Lower lobe of right lung (tissue), 2 donors: ENCODE measurements around the gene GRIA3. TPM values are rescaled to one million over a fixed set of nuclear protein-coding genes. Genes with fewer than 3 reads are reported as not detected.

Experiments
- ATAC-seq, 2 donors: fragments of 200-7000 bp; cut with Tn5 transposase; one replicate each; pipeline ENCODE4 v1.9.1; 2020 to 2022; ENCODE audit warnings: mild to moderate bottlenecking in 2 of 2, moderate library complexity in 2 of 2
- DNase-seq: peaks from one replicate; pipeline ENCODE4 v3.0.0-alpha.2; 2020
- H3K27ac ChIP-seq: fragments of 200-600 bp; one replicate; pipeline ENCODE4 v1.8.0; 2022
- H3K27me3 ChIP-seq: fragments of 200-600 bp; one replicate; pipeline ENCODE4 v1.8.0; 2022; ENCODE audit warnings: low read depth
- H3K36me3 ChIP-seq: fragments of 200-600 bp; one replicate; pipeline ENCODE4 v1.8.0; 2022; ENCODE audit warnings: mild to moderate bottlenecking
- H3K4me1 ChIP-seq: fragments of 200-600 bp; one replicate; pipeline ENCODE4 v1.8.0; 2022
- H3K4me3 ChIP-seq: fragments of 200-600 bp; one replicate; pipeline ENCODE4 v1.8.0; 2022; ENCODE audit warnings: mild to moderate bottlenecking
- H3K9me3 ChIP-seq: fragments of 200-600 bp; one replicate; pipeline ENCODE4 v1.8.0; 2022
- CTCF ChIP-seq: fragments of 200-600 bp; IDR thresholded peaks from one replicate; pipeline ENCODE4 v1.8.0; 2022; ENCODE audit warnings: antibody characterized with exemption, mild to moderate bottlenecking
- intact Hi-C: fragments of 100-400 bp; cut with DNase I; formaldehyde crosslinking; loops from one replicate; pipeline ENCODE4 v1.11.0; 2022
- total RNA-seq: library from RNA; stranded (reverse); fragmentation: NEBNext Ultra II Directional; extraction: Animal tissue kit (Norgen Biotek cat#: 25700); gene quantifications from one replicate; pipeline ENCODE4 v1.2.1, GENCODE V29; 2021
- donor health status: DM: no; HTN: yes; CAD: no; lungs with severe emphysema.

The GRIA3 gene
- total RNA-seq, 1 donor from 2014 or later = 0.47 TPM

DNA sequence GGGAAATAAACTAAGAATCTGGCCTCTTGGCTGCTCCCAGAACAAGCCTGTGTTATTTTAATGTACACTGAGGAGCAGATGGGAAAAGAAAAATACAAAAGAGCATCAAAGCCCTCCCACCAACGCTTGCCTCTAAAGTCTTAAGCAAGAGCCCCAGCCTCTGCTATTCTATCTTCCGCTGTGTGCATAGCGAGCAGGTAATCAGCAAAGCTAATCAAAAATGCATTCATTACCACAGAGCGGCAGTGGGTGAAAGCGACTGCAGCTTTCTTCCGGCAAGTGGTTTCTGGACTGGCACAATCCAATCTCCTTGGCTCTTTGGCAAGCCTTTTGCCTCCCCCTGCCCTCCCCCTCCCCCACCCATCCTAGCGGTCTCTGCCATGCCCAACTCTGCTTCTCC lies 13.5 kb upstream of the GRIA3 start:
- Histone ChIP-seq H3K9me3 (no peaks in the 10 kb centered on the region), H3K4me3 (no peak overlapping the region), H3K27me3 (no peaks in the 10 kb centered on the region), H3K4me1 (no peaks in the 10 kb centered on the region), H3K27ac (no peak overlapping the region), H3K36me3 (no peaks in the 10 kb centered on the region)
- no peak for TF ChIP-seq CTCF
- DNase-seq = no peak
- ATAC-seq = no peak
- intact Hi-C loops = no loop called here

DNA sequence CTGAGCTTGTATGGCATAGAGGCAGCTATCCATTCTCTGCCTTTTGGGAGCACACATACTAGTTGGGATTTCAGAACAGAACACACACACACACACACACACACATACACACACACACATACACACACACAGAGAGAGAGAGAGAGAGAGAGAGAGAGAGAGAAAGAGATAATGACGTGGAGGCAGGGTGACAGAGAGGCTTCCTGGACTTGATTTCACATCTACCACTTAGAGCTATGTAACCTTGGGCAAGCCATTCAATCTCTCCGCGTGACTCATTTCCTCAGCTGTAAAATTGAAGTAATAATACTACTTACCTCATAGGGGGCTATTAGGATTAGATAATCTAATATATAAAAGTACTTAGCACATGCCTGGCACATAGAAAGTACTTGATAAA lies 12.3 kb upstream of the GRIA3 start:
- no peaks in the 10 kb centered on the region for H3K36me3 ChIP-seq
- no peaks in the 10 kb centered on the region for H3K4me1 ChIP-seq
- no peak overlapping the region for H3K4me3 ChIP-seq
- no peak overlapping the region for H3K27ac ChIP-seq
- H3K9me3 ChIP-seq = no peaks in the 10 kb centered on the region
- intact Hi-C loops = no loop called here
- DNase-seq = no peak
- no peaks in the 10 kb centered on the region for H3K27me3 ChIP-seq
- no peak for ATAC-seq
- TF ChIP-seq CTCF = no peak

DNA sequence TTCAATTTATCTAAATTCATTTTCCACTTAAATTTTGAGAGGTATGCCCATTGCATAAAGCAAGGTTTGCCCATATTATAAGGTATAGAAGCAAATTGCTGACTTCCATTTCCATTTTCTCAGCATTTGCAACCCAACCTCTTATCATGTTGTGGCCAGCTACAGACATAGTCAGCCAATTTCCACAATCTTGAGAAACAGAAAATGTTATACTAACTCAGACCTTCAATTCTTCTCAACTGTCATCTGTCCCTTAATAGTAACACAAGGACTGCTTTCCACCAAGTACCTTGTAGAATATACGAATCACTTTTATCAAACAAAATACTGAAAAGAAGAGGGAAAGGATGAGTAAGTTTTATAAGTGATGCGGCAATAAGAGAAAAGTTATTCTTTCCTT lies 11.2 kb upstream of the GRIA3 start:
- Histone ChIP-seq H3K27ac (no peak overlapping the region), H3K4me3 (no peak overlapping the region), H3K36me3 (no peaks in the 10 kb centered on the region), H3K27me3 (no peaks in the 10 kb centered on the region), H3K9me3 (no peaks in the 10 kb centered on the region), H3K4me1 (no peaks in the 10 kb centered on the region)
- TF ChIP-seq CTCF = no peak
- ATAC-seq (no peak), DNase-seq (no peak)
- intact Hi-C loops = no loop called here

DNA sequence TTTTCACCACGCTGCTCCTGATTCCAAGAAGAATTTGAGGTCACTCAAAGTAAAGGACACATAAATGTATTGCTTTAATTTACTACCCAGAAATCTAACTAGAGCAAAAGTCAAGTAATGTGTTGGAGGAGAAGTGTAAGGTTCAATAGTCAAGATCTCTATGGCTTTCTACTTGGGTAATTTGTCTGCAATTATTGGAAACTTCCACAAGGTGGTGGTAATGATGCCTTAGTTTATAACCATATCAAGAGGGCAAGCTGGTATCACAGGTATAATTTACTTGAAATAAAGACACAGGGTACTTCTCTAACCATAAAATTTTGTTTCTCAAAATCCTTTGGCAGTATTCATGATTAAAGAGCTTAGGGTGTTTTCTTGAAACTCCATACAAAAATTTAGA lies 10.2 kb upstream of the GRIA3 start:
- no peak overlapping the region for H3K4me3 ChIP-seq
- no peaks in the 10 kb centered on the region for H3K4me1 ChIP-seq
- TF ChIP-seq CTCF = no peak
- no peaks in the 10 kb centered on the region for H3K27me3 ChIP-seq
- no peaks in the 10 kb centered on the region for H3K9me3 ChIP-seq
- ATAC-seq (no peak), DNase-seq (no peak)
- intact Hi-C loops = no loop called here
- no peaks in the 10 kb centered on the region for H3K36me3 ChIP-seq
- no peak overlapping the region for H3K27ac ChIP-seq

- H3K9me3 ChIP-seq = no peaks in the 10 kb centered on the region
- H3K36me3 ChIP-seq = no peaks in the 10 kb centered on the region
- no peak overlapping the region for H3K27ac ChIP-seq
- no peaks in the 10 kb centered on the region for H3K27me3 ChIP-seq
- no peak for TF ChIP-seq CTCF
- intact Hi-C loops = no loop called here
- DNase-seq (no peak), ATAC-seq (no peak)
- H3K4me3 ChIP-seq = no peak overlapping the region
- H3K4me1 ChIP-seq = no peaks in the 10 kb centered on the region
Measured at GRCh38 chrX:123175366-123176122, 8.5 kb upstream of the GRIA3 start.
